GM18517 (cell line): ENCODE measurements around the gene MIPEP.
"Not testable (repeated sequence)": the region's sequence is repeated elsewhere in the genome, so short reads cannot be mapped to it uniquely, and the experiment has no call there.

ENCODE experiments used
- ATAC-seq: cut with Tn5 transposase; IDR thresholded peaks from one replicate; pipeline ENCODE4 v1.9.1; 2021; ENCODE audit warnings: mild to moderate bottlenecking, moderate library complexity; ENCODE audit not compliant: unreplicated experiment

The MIPEP gene

DNA sequence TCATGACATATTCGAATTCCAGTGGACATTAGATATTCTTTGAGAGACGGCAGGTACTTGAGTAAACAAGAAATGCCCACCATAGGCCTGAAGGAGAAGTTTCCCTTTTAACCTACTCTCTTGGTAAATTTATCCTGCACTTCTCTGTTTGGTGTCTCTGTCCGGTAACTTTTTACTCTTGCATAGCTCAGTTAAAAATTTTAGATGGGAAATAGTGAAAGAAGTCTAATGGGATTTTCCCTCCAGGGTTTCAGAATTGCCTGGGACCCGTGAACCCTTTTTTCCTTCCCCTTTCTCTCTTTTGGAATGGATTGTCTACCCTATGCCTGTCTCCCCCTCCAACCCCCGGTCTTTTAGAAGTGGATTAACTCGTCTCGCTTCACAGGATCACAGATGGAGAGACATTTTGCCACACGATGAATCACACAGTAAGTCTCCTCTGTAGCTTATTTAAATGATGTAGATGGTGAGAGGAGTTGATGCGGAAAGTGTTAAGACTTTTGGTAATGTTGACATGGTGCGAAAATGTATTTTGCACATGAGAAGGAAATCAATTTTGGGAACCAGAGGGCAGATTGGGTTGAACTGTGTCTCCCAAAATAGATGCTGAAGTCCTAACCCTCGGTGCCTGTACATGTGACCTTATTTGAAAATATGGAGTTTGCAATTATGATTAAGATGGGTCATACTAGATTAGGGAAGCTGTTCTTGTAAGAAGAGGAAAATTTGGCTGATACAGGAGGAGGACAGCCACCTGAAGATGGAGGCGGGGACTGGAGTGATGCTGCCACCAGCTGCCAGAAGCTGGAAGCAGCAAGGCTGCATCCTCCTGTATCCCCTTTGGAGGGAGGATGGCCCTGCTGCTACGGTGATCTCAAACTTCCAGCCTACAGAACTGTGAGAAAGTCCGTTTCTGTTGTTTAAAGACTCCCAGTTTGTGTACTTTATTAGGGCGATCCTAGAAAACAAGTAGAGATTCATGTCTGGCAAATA, 711 bp upstream of the MIPEP start:
- peak; percentile 30 for ATAC-seq

DNA sequence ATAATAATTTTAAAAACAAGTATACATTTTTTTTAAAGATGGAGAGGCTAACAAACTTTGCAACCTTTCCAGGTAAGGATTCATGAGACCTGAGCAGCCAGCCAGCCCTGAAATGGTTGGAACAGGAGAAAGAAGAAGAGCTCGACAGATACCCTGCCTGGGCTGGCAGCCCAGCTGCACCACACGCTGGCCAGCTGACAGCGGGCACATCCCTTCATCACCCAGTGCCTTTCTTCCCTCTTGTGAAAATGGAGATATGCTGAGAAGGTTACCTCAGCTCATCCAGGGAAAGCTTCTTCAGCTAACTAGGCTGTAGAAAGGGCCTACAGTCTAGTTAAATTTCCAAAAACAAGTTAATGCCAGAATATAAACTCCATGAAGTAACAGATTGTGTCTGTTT, 4.8 kb downstream of the MIPEP start:
- not testable (repeated sequence) for ATAC-seq

DNA sequence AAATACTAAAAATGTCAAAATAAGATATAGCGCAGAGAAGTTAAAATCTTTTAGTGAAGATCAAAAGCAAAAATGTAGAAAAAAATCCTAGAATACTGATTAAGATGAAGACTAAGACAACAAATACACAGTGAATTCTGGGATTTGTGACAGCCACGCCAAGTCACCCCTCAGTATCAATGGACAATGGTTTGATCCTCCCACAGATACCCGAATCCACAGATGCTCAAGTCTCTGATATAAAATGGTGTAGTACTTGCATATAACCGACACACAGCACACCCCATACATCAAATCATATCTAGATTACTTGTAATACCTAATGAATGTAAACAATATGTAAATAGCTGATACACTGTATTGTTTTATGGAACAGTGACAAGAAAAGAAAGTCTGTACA, 5.9 kb downstream of the MIPEP start:
- ATAC-seq = no peak

DNA sequence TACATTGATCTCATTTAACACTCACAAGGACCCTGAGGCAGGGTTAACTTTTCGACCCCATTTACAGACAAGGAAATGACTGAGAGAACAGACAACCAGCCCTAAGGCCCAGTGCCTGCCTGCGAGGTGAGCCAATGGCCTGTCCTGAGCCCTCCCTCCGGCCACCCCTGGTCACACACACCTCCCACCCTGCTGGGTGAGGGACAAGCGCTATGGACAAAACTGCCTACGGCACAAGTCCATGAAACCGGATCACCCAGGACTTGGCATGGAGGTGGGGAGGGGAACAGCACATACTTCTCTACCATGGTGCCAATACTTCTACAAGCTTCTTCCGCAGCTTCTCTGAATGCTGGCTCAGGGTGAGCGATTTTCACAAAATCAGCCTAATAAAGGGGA, 7.8 kb downstream of the MIPEP start:
- ATAC-seq = not testable (repeated sequence)

DNA sequence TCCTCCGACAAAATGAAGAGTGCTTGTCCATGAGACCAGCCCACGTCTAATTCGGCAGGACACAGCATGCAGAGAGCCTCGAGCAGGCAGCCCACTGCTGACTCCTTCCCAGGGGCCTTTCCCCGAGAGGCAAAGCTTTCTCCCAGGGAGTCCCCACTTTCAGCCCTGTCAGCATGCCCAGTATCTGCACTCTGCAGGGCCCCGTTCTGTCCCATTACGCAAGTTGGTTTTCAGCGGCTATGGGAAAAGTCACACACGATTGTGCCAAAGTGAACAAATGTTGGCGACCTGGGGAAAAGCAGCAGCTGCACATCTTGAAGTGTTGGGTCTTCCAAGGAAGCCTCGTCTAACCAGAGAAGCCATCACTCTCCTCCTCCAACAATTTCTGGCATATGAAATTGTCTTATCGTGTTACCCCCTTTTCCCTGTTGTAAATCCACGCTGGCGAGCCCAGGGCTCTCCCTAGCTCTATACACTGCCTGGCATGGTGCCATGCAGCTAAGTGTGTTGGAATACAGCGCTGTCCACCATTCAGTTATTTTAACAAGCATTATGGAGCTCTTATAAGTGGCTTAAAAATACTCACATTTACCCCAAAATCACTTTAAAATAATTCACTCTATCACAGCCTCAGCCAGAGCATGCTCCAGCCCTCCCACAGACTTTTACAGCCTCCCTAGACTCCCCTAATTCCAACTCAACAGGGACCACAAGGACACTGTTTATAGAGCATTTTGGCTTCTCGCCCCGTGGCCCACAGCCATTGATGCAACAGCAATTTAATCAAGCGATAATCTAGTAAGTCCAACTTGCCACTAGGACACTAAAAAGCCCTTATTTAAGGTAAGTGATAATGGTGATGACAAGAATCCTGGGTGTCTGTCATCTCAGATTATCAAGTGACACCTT, 8.5 kb downstream of the MIPEP start:
- not testable (repeated sequence) for ATAC-seq

DNA sequence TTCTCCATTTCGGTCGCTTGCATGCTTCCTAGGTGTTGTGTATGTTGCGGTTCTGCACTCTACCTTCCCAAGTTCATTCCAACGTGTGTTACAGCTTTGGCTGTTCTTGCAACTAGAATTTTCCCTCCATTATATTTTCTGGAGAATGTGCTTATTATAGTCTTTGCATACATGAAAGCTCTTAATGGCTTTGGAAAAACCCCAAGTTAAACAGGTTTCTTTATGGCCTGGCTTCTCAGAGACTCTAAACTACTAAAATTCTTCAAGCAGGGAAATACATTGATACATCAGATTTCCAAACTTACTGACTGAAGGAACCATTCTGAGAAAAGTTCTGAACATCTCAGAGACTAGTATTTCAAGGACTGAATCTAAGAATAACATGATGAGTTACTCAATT, 11.9 kb downstream of the MIPEP start:
- ATAC-seq = no peak

DNA sequence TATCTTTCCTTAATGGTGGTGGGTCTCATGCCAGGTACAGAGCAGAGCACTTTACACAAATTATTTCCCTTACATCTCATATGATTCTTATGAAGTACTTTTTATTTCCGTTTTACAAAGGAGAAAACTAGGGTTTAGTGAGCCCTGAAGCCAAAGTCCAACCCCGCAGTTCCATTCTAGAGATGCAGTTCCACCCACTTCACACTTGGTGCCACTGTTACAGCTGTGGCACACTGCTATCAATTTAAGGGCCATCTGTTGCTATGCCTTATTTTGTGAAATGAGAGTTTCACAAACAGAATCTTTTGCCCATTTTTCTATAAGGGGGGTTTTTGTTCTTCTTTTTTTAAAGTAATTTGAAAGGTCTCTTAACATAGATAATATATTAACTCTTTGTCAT, 12.9 kb downstream of the MIPEP start:
- no peak for ATAC-seq

DNA sequence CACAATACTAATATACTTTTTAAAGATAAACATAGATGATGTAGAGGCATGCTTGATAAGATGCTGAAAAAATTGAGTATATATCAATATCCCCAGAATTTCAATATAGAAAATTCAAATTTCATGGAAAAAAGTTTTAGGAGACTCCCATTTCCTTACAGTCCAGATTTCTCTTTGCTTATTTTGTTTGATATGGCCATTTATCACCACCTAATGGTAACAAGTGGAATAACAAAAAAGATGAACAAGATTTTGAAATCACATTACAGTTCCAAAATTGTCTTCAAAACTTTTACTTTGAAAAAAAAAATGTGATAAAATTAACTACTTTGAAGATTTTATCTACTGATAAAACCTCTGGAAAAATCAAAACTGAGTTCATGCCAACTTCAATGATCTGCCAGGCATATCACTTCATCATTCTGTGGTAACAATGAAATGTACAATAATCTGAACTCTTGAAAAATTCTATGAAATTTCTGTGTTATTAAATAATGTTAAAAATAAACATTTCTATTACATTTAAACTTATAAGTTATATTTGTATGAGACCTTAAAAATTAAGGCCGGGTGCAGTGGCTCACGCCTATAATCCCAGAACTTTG, 17.5 kb downstream of the MIPEP start:
- ATAC-seq = no peak

DNA sequence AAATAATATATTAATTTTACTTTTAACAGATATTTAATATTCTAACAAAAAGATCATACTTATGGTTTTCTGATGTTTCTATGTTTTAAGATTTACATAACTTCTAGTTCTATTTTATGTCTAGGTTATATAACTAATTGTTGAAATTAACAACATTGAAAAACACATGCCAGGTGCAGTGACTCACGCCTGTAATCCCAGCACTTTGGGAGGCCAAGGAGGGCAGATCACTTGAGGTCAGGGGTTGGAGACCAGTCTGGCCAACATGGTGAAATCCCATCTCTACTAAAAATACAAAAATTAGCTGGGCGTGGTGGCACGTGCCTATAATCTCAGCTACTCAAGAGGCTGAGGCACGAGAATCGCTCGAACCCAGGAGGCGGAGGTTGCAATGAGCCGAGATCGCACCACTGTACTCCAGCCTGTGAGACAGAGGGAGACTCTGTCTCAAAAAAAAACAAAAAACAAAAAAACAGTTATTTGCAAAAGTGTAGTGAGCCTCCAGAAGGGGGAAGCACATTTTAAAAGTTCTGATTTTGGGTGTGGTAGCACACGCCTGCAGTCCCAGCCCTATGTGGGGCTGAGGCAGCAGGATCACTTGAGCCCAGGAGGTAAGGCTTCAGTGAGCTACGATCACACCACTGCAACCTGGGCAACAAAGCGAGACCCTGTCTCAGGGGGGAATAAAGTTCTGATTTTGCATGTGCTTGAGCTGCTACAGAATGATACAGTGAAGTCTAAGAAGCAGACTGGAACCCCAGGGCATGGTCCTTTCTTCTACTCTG, 18.7 kb downstream of the MIPEP start:
- no peak for ATAC-seq

DNA sequence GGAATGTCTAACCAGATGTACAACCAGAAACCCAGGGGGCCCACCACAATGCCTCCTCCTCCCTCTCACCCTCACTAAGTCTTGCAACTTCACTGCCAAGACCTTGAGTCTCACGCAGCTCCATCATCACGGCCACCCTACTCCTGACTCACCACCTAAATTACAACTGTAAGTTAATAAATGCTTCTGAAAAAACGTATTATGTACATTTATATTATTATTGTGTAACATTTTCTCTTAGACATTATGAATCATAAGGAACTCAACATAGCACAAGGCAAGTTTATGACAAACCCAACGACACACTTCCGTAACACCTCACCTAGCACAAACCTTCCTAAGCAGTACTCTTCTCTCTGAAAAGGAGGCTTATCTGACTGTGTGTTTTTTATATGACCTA, 20.7 kb downstream of the MIPEP start:
- no peak for ATAC-seq

DNA sequence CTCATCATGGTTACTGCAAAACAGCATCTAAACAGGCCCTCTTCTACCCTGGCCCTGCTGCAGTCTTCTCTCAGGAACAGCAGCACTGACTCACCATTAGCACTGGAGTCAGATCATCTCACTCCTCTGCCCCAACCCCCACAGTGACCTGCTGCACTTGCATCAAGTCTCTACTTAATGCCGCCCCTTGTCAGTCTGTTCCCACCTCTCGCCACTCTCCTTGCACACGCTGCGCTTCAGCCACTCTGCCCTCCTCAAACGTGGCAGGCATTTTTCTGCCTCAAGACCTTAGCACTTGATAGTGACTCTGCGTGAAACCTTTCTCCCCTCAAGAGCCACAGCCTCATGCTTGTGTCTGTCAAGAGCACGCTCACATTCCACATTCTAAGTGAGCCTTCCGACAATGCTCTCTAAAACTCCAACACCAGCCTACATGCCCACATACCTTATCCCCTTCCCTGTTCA, 22.1 kb downstream of the MIPEP start:
- ATAC-seq = no peak

DNA sequence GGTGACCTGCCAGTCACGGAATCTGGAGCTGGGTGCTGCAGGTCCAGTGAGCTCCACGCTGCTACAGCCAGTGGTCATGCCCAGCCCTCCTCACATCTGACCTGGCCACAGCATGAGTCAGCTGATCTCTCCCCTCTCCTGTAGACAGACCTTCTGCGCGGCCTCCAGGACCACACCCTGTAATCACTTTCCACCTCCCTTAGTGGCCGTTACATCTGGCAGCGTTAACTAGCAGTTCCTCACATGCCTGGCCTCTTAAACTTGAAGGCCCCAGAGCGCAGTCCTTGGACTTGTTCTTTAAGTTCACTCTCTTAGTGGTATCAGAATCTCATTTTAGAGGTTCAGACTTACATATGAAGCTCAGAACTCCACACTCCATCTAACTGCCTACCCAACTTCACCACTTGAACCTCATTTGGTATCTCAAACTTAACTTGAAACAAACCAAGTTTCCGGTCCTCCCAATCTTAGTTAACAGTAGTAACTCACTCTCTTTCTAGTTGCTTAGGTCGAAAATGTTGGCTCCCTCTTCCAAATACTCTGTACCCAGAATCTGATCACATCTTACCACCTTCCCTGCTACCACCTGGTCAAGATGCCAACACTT, 22.7 kb downstream of the MIPEP start:
- no peak for ATAC-seq

DNA sequence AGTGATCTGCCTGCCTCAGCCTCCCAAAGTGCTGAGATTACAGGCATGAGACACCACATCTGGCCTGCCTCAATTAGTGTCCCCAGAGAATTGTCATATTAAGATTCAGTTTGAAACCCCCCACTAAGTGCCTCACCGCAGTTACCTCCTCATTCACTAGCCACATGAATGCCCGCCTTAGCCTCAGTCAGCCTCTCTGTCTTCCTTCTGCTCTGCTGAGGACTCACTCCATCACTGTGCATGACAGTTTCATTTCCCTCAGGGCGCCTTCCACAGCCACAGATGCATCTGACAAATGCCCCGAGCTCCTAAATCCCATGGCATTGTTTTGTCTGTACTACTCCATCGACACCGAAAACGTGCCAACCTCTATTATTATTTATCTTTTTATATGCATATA, 23.3 kb downstream of the MIPEP start:
- ATAC-seq = no peak

DNA sequence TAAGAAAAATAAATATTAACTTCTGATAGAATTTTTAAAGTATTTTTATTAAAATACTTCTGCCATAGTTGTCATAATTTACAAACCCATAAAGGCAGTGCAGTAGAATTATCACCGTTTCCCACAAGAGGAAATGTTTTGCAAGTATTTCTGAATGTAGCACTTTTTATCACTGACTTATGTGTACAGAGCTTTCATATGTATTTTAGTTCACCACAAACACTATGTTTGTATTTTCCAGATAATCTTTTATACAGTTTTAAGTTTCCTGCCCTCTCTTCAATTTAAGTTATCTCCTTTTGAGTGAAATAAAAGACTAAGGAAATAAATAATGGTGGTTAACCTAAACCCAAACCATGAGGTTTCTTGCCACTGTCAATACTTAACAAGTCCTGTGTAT, 24.2 kb downstream of the MIPEP start:
- ATAC-seq = no peak

DNA sequence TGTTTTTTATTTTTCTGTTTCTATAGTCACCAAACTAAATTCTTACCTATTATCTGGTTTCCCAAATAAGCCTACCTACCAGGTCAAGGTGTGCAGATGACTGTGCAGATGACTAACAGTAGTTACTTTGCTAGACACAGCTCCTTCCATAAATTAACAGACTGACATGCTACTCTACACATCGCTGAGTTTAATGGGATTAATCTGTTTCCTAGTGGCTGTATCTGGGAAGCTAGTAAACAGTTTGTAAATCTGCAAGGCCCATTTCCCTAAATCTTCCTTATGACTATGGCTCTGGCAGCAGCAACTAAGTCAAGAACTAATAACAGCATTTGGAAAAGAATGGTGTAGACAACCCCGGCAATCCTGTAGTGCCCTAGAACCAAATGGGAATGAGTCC, 27.9 kb downstream of the MIPEP start:
- ATAC-seq = no peak

DNA sequence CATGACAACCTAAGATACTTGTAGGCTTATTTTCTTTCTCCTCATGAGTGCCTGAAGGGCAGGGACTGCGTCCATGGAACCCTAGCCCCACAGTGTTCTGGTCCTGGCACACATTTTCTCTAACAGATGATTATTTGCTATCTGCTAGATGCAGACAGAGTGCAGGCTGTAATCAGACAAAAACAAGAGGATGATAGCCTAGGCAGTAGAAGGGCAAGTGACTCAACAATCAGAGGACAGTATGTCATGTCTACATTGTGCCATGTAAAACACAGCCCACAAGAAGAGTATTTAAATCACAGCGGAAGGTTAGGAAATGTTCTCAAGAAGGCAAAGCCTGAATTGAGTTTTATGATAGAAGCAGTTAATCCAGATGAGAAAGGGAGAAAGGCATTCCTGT, 29.3 kb downstream of the MIPEP start:
- ATAC-seq = no peak

DNA sequence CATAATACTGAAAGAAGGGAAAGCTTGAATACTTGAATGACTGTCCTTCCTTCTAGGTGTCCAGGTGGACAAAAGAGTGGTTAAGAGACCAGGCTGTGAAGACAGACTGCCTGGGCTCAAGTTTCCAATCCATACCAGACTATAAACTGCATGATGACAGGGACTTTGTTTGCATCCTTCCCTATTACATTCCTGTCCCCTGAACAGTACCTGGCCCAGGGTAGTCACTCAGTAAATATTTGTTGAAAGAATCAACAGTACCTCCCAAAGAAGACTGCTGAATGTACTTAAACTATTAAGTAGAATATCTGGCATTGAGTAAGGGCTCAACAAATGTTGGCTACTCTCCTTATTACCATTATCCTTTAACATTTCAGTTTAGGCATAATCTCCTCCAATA, 29.7 kb downstream of the MIPEP start:
- ATAC-seq = no peak

DNA sequence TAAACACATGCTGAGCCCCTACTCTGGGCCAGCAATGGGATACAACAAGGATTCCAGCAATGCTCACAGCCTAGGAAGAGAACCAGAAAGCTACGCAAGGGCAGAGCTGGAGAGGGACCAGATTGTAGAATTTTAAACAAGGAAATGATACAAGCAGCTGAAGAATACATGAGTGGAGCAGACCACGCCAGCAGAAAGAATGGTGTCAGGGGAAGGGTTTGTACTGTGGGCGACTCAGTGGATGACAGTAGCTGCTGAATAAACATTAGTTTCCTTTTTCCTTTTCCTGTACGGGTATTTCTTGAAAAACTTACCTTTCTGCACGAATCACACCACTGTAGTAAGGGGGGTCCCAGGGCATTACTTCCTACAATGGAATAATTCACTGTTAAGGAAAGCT, 30.7 kb downstream of the MIPEP start:
- ATAC-seq = no peak

DNA sequence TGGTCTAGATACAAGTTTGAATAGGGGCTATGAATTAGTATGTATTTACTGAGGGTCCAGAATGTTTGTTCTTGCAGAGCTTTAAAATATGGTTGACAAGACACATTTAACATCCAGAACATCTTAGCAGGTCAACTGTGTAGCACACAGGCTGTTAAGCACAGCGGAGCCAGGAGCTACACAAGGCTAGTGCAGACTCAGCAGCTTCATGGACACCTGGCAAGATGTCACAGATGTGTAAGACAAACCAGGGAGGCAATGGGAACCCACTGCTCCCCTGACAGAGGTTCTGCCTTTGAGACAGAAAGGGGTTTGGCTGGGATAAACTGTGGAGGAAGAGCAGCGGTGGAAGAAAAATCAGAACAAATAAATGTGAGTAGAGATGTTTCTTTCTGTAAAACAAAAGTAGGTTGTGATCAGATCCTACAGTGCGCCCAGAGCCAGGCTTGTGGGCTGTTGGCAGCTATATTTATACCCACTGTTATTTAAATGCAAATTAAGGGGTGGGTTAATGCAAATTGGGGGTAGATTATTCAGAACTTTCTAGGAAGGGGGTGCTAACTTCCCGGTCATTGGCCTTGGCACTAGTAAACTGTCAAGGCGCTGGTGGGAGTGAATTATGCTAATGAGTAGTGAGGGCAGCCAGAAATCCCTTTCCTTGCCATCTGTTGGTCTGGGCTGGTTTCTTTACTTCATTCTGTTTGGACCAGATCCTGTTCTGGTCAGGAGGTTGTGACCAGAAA, 33.0 kb downstream of the MIPEP start:
- no peak for ATAC-seq
